ENCODE measurements around the gene MYH10.

DNA sequence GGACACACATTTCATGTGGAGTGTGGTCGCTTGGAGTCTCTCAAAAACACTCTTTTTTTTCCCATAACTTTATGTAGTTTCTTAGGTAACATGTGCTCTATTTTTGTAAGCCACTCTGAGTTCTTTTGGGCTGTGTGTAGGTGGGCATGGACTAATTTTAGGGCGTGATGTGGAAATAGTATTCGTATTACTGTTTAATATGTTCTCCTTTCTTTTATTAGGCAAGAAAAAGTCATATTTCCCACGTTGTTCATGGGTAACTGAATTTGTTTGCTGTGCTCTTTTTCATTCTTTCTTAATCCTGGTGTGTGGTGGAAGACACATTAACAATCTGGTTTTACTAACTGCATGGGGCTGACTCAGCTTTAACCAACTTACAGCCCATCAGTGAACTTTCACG, 167.4 kb downstream of the MYH10 start:
- TF ChIP-seq CTCF (IDR thresholded peaks at IDR 0.05) (no peak), POLR2A (IDR thresholded peaks at IDR 0.05) (no peak)

All from ovary (tissue), 3 donors.